C4-2B (cell line): Measurements from ENCODE around the gene LAPTM5.

ENCODE experiments used
- ZFX ChIP-seq: fragments of 450-650 bp; IDR thresholded peaks from 2 replicates; pipeline ENCODE4 v1.6.1; 2017
- TF ChIP-seq, protein P1 (sequence below): fragments of 450-650 bp; conservative IDR thresholded peaks from 2 replicates; pipeline ENCODE4 v1.5.1; 2017; ENCODE audit warnings: mild to moderate bottlenecking

- TF ChIP-seq, protein P1, sequence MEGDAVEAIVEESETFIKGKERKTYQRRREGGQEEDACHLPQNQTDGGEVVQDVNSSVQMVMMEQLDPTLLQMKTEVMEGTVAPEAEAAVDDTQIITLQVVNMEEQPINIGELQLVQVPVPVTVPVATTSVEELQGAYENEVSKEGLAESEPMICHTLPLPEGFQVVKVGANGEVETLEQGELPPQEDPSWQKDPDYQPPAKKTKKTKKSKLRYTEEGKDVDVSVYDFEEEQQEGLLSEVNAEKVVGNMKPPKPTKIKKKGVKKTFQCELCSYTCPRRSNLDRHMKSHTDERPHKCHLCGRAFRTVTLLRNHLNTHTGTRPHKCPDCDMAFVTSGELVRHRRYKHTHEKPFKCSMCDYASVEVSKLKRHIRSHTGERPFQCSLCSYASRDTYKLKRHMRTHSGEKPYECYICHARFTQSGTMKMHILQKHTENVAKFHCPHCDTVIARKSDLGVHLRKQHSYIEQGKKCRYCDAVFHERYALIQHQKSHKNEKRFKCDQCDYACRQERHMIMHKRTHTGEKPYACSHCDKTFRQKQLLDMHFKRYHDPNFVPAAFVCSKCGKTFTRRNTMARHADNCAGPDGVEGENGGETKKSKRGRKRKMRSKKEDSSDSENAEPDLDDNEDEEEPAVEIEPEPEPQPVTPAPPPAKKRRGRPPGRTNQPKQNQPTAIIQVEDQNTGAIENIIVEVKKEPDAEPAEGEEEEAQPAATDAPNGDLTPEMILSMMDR: no peak
- no peak for TF ChIP-seq ZFX
These were observed 25.8 kb upstream of the LAPTM5 start for GRCh38 chr1:30783256-30783915.
